GM15510 (cell line): ENCODE results near the gene MAMLD1.

ENCODE experiments used
- POLR2A ChIP-seq: IDR thresholded peaks from 3 replicates; pipeline ENCODE4 v1.6.1; 2011; ENCODE audit warnings: borderline replicate concordance; ENCODE audit not compliant: insufficient read length; ENCODE audit errors: extremely low read depth

Gene MAMLD1

GRCh38 chrX:150540965-150541364 lies 177.8 kb downstream of the MAMLD1 start:
- no peak for TF ChIP-seq POLR2A

DNA sequence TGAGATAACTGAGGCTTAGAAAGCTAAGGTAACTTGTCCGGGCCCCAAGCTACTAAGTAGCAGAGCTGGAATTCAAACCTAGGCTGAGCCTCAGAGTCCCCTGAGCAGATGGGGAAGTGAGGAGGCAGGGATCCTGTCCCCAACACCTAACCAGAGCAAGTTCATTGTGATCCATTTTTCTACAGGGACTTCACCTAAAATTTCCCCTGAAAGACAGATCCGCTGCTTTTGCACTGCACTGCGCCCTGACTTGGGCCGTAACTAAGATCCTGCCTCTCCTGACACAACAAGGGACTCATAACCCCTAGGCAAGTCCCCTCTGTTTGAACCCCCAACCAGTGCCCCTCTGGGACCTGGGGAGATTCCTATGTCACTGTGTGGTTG lies 179.7 kb downstream of the MAMLD1 start:
- TF ChIP-seq POLR2A = no peak

DNA sequence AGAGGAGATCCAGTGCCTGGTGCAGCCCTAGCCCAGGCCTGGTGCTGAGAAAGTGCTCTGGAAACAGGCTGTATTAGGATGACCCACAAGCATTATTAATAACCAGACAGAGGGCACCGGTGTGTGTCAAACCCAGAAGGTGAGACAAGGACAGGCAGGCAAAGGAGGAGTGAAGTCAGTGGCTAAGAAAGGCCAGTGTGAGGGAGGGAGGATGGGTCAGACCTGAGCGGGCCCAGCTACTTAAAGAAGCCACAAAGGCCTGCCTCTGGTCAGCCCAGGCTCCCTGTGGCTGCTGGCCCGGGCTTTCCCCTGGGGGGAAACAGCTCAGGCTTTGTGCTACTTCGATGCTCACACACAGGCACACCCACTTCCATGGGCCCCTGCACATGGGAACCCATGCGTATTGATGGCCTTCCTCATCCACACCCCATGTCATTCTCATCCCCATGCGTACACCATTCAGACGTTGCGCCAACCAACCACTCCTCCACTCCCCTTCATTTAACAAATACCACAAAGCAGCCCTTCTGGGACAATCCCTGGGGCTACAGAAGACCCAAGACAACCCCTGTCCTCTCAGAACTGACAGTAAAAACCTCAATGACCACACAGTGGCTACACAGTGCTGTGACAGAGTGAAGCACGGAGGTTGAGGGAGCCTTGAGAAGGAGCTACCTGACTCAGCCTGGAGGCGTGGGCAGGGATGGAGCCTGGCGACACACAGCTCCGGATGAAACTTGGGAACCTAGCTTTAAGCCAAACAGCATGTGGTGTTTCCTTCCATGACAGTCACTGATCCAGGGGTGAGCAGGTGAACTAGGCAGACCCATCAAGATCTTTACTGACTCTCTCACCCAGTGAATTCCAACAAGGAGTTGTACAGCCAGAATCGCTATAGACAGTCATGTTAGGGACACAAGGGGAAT lies 180.4 kb downstream of the MAMLD1 start:
- no peak for TF ChIP-seq POLR2A

DNA sequence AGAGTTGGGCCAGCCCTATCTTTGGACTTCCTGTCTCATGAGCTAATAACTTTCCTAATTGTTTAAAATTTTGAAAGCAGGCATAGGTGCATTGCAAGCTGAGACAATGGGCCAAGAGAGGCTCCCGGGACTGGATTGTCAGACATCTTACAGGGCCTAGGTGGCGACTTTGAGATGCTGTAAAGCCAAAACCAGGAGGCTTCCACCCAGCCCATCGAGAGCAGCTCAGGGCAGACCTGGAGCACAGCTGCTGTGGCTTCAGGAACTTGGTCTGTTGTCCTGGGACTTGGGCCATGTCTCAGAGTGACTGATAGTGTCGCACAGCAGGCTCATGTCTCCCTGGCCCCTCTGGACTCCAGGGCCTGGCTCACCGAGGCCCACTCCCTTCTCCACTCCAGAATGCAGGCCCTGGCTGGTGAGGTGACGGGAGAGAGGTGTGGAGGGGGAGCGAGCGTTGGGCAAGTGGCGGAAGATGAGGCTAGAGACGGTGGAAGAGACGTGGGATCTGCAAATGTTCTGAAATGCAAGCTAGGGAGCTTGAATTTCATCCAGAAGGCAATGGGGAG lies 181.2 kb downstream of the MAMLD1 start:
- no peak for TF ChIP-seq POLR2A

DNA sequence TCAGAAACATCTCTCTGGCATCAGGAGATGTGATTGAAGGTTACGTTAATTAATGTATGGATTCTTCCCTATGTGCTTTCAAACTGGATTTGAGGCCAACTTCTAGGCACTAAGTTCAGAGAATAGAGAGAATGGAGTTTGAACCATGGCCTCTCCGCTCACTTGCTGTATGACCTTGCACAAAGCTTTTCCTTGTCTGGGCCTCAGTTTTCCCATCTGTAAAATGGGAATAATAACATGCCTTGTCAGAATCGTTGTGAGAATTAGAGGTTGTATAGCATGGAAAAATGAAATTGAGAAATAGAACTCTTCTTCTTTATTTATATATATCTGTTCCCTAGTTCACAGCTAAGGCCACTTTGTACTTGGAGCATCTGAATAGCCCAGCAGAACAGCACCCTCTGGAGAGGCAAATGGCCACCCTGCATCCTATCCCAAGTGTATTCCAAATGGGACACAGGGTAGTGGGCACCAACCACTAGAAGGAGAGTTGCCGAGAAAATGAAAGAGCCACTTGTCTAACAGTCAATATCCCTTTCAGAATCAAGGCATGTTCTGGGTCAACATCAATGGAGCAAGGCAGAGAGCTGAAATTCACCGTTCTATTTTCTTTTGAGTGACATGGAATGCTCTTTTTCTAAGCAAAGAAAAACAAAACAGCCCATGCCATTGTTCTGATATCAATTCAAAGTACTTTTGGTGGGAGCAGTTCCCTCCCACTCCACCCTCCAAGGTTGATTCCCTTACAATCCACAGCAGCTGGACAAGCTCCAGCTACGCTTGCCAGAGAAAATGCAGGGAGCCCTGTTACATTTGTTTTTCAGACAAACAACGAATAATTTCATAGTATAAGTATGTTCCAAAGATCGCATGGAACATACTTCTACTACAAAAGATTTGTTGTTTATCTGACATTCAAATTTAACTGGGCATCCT lies 182.0 kb downstream of the MAMLD1 start:
- TF ChIP-seq POLR2A = no peak

- no peak for TF ChIP-seq POLR2A
Measured at GRCh38 chrX:150546711-150547153, 183.6 kb downstream of the MAMLD1 start.

GRCh38 chrX:150547375-150548115 lies 184.4 kb downstream of the MAMLD1 start:
- TF ChIP-seq POLR2A = no peak

- no peak for TF ChIP-seq POLR2A
Measured at GRCh38 chrX:150548251-150548650, 185.1 kb downstream of the MAMLD1 start.

DNA sequence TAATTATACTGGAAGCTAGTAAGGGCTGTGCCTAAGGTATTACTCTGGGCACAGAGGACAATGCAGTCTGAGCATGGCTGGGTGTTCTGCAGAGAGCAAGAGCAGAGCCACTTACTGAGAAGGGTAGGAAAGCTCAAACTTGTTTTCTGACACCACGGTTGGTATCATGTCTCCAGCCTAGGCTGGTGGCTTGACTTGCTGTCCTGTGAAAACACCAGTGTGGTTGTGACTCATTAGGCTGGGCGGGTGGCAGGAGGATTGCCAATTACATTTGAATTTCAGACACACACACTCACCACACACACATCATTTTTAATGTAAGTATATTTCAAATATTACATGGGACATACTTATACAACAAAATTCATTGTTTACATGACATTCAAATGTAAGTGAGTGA lies 185.6 kb downstream of the MAMLD1 start:
- TF ChIP-seq POLR2A = no peak

DNA sequence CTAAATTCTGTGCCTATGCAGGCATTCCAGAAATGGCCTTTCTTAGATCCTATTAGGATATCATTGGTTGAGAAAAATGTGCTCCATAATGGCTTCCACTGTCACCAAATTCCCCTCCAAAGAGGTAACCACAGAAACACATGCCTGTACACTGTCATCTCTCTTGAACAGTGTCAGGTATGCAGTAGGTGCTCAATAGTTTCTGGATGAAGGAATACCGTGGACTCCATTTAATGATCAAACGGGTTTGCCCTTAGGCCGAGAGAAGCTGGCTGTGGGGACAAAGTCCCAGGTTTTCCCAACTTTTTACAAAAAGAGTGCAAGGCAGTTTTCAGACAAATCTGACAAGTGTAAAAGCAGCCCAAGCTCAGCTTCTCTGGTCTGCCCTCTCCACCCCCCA lies 188.8 kb downstream of the MAMLD1 start:
- no peak for TF ChIP-seq POLR2A

GRCh38 chrX:150558424-150558823 lies 195.3 kb downstream of the MAMLD1 start:
- no peak for TF ChIP-seq POLR2A
